Activated CD8-positive, alpha-beta memory T cell treated with anti-CD3 and anti-CD28 coated beads, Interleukin-2, amount 50 U/mL, for 48 hours (primary cell): ENCODE measurements around the gene ATF4.

Experiments
- DNase-seq: peaks from one replicate; pipeline ENCODE4 v3.0.0-alpha.2; 2020

The ATF4 gene, protein sequence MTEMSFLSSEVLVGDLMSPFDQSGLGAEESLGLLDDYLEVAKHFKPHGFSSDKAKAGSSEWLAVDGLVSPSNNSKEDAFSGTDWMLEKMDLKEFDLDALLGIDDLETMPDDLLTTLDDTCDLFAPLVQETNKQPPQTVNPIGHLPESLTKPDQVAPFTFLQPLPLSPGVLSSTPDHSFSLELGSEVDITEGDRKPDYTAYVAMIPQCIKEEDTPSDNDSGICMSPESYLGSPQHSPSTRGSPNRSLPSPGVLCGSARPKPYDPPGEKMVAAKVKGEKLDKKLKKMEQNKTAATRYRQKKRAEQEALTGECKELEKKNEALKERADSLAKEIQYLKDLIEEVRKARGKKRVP

GRCh38 chr22:39520226-39521105 lies at the start of gene ATF4:
ATF4 (plus strand) TSS chr22:39520562; CDS start chr22:39521446, 884 bp downstream.
- DNase-seq: peak; percentile 99

DNA sequence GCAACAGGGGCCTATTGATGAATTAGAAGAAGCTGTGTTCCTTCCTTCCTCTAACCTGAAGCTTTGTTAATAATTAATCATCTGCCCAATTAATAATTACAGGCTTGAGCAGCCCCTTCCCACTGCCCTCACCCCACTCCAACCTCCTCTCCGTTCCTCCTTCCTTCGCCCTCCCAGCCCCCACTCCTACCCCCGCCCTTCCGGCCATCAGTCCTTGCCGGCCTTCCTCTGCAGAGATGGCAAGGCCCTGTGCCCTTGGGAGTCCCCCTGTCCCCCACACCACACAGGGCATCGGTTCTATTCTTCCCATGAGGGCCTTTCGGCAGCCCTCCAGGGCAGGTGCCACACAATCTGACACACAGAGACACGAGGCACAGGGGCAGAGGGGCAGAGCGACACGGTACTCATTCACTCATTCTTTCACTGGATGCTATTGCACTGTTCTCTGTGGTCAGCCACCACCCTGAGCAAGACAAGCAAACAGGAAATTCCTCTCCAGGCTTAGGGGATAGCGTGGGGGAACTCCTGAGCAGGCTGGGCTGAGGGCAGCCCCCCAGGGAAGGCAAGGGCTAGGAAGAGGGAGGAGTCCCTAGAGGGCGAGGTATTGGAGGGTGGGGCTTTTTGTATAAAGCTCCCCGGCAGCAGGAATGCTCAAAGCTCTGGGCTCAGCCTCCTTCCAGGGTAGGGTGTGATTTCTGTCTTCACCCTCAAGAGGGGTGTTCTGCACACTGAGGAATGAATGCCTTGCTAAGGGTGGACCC lies 48.8 kb upstream of the ATF4 start:
- DNase-seq: no peak

DNA sequence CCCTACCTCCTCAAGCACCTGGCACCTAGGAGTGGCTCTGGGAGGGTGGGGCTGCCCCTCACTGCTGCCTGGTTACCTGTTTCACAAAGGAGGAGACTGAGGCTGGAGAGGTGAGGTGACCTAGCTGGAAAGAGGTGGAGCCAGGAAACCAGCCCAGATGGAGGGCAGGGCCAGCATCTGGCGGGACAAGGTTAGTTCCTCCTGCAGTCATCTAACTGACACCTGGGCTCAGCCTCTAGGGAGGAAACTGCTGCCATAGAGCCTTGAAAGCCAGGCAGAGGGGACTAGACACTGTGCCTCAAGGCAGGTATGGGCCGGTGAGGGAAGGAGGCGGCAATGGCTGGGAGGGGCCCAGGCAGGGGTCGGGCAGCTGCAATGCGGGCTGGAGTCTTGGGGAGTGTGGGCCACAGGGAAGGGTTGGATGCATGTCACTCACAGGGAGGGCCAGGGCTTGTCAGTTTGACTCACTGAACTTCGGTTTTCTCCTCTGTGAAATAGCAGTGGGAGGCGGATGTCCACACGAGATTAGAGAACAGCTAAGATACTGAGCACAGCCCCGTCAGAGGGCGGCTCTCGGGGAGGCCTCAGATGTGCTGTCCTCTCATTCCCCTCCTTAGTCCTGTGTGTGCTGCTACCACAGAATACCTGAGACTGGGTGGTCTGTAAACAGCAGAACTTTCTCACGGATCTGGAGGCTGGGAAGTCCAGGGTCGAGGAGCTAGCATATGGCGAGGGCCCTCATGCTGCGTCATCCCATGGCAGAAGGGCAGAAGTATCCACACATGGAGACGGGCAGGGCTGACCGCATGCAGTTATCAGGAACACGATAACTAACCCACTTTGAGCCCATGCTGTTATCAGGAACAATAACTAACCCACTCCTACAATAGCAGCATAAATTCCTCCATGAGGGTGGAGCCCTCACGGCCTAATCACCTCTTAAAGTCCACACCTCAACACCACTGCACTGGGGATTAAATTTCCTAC lies 47.5 kb upstream of the ATF4 start:
- no peak for DNase-seq

GRCh38 chr22:39473851-39474250 lies 46.5 kb upstream of the ATF4 start:
- no peak for DNase-seq

- DNase-seq: no peak
These were observed 45.8 kb upstream of the ATF4 start for GRCh38 chr22:39474351-39475111.

DNA sequence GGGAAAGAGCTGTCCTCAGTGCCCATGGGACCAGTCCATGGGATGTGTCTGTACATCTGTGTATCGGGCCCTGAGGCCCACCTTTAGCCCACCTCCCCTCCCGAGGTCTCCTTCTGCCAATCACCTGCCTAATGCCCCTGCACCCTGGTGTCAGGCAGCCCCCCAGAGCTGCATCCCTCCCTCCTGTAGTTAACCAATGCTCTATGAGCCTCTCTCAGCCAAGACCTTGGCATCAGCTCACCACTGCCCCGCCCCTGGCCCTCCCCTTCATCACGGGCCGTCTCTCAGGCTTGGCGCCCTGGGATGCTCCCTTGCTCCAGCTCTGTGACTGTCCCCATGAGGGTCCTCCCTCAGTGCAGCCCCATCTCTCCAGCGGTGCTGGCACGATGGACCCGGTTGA lies 45.0 kb upstream of the ATF4 start:
- DNase-seq: no peak

- no peak for DNase-seq
These were observed 44.5 kb upstream of the ATF4 start for GRCh38 chr22:39475902-39476301.

DNA sequence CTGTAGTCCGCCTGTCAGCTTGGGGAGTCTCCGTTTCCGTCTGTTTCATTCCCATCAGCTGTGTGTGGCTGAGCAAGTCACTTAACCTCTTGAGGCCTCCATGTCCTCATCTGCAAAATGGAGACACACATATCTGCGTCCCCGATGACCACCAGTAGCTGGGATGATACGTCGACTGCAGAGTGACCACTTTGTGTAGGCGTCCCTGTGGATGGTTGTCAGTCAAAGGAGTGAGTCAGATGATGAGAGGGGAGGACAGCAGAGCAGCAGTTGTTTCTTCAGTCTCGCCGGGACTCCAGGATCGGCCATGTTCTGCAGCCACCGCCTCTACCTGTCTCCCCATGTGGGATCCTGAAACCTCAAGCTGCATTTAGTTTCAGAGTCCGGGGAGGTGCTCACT lies 43.7 kb upstream of the ATF4 start:
- DNase-seq: no peak

DNA sequence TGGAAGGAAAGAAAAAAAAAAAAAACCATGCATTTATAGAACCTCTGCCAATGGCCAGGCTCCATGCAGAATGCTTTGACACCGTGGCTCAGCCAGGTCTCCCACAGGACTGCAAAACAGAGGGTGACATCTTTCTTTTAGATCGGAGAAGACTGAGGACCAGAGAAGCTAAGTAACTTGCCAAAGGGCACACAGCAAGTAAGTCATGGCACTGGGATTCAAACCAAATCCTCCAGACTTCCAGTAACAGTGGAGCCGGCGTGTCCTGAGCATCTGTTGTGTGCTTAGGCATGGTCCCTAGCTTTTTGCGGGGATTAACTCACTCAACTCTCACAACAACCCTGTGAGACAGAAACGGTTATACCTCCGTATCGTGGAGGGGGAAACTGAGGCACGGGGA lies 42.8 kb upstream of the ATF4 start:
- DNase-seq: no peak

DNA sequence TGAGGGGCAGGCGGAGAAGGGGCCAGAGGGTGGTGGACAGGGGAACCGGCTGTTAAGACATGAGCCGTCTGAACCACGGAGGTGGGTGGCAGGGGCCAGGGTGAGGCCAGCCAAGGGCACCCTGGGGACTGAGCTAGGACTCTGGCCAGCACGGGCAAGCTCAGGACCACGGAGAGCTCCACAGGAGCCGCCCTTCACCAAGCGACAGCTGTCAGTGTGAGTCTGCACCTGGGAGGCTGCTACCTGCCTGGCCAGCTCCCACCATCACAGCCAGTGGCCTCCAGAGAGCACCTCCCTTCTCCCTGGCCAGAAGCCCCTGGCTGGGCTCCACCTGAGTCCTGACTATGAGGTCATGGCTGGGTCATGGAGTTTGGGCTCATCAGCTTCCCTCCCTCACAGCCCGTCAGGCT lies 41.9 kb upstream of the ATF4 start:
- DNase-seq: no peak

- DNase-seq: no peak
These were observed 41.1 kb upstream of the ATF4 start for GRCh38 chr22:39479254-39479653.

DNA sequence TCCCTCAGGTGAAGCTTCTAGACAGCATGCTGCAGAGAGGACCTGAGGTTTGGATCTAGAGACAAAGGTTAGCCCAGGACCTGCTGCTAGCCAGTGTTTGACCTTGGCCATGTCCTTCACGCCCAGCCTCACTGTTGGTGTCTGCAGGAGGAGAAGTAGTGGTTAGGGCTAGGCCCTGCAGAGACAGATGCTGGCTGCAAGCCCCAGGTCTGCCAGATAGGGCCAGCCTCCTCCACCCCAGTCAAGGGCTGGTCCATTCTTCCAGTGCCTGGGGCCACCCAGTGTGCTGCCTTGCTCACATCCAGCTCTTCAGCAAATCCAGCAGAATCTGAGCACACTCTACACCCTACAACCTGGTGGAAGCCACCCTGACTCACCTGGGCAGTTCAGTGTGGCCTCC lies 39.8 kb upstream of the ATF4 start:
- no peak for DNase-seq

- DNase-seq: no peak
These were observed 39.3 kb upstream of the ATF4 start for GRCh38 chr22:39481054-39481453.

DNA sequence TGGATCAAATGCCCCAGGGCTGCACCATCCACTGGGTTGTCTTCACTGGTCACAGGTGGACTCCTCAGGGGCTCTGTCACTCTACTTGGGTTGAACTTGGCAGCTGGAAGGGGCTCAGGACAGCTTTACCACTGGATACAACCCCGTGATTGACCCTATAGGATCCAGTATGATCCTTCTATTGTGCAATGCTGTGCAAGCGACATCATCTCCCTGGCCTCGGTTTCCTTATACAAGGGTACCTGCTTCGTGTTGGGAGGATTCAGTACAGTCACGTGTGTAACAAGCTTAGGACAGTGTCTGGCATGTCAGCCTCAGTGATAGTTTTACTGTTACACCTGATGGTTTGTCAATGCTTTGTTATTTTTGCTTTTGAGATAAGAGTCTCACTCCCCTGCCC lies 38.8 kb upstream of the ATF4 start:
- no peak for DNase-seq

- no peak for DNase-seq
These were observed 37.6 kb upstream of the ATF4 start for GRCh38 chr22:39482768-39483167.

DNA sequence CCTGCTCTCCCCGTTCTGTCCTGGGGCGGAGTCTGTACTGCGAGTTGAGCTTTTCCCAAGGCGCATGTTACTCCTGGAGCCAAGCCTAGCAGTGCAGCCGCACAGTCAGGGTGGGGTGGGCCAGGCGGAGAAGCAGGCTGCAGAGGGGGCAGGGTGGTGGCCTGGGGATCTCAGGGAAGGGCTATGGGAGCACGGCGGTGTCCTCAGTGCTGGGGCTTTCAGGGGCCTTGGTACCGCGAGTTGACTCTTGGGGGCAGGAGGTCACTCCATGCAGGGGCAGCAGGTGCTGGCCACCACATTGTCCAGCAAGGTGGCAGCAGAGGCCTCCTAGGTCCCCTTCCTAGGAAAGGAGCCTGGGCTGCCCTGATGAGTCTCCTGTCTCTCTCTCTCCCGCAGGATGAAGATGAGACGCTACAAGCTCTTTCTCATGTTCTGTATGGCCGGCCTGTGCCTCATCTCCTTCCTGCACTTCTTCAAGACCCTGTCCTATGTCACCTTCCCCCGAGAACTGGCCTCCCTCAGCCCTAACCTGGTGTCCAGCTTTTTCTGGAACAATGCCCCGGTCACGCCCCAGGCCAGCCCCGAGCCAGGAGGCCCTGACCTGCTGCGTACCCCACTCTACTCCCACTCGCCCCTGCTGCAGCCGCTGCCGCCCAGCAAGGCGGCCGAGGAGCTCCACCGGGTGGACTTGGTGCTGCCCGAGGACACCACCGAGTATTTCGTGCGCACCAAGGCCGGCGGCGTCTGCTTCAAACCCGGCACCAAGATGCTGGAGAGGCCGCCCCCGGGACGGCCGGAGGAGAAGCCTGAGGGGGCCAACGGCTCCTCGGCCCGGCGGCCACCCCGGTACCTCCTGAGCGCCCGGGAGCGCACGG lies 33.2 kb upstream of the ATF4 start:
- DNase-seq: no peak

DNA sequence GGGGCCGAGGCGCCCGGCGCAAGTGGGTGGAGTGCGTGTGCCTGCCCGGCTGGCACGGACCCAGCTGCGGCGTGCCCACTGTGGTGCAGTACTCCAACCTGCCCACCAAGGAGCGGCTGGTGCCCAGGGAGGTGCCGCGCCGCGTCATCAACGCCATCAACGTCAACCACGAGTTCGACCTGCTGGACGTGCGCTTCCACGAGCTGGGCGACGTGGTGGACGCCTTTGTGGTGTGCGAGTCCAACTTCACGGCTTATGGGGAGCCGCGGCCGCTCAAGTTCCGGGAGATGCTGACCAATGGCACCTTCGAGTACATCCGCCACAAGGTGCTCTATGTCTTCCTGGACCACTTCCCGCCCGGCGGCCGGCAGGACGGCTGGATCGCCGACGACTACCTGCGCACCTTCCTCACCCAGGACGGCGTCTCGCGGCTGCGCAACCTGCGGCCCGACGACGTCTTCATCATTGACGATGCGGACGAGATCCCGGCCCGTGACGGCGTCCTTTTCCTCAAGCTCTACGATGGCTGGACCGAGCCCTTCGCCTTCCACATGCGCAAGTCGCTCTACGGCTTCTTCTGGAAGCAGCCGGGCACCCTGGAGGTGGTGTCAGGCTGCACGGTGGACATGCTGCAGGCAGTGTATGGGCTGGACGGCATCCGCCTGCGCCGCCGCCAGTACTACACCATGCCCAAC lies 32.4 kb upstream of the ATF4 start:
- no peak for DNase-seq

- DNase-seq: no peak
These were observed 31.7 kb upstream of the ATF4 start for GRCh38 chr22:39488563-39489083.
